ENCODE results near the gene PELI3. TPM values are rescaled to one million over a fixed set of nuclear protein-coding genes. Genes with fewer than 3 reads are reported as not detected.
A peak's percentile ranks its signal among the peaks of the same experiment; 100 is the strongest.

The PELI3 gene
- total RNA-seq, 4 donors from 2014 or later: 20.5 to 43.9 (median 29.9) TPM

GRCh38 chr11:66477263-66478201 is 10.8 kb downstream of the PELI3 start:
- H3K4me3 ChIP-seq: no peak overlapping the region
- peak overlapping the region in 1 of 4 donors; percentile 2 for H3K27ac ChIP-seq
- H3K9me3 ChIP-seq: no peaks in the 10 kb centered on the region
- no peak for ATAC-seq
- no peaks in the 10 kb centered on the region for H3K27me3 ChIP-seq
- peaks cover 0 to 40% of the 10 kb centered on the region in 2 donors for H3K36me3 ChIP-seq
- TF ChIP-seq EP300 (IDR thresholded peaks at IDR 0.05) (no peak), POLR2A (IDR thresholded peaks at IDR 0.05) (no peak), POLR2AphosphoS5 (IDR thresholded peaks at IDR 0.05) (no peak), CTCF (IDR thresholded peaks at IDR 0.05) (no peak)
- WGBS, 2 donors (ENCODE audit: low coverage in 1 of 2): 46 to 90% methylated on average over 2 to 3 of the region's 11 CpGs
- H3K4me1 ChIP-seq: peaks cover 0 to 25% (median 5%) of the 10 kb centered on the region in 3 donors

DNA sequence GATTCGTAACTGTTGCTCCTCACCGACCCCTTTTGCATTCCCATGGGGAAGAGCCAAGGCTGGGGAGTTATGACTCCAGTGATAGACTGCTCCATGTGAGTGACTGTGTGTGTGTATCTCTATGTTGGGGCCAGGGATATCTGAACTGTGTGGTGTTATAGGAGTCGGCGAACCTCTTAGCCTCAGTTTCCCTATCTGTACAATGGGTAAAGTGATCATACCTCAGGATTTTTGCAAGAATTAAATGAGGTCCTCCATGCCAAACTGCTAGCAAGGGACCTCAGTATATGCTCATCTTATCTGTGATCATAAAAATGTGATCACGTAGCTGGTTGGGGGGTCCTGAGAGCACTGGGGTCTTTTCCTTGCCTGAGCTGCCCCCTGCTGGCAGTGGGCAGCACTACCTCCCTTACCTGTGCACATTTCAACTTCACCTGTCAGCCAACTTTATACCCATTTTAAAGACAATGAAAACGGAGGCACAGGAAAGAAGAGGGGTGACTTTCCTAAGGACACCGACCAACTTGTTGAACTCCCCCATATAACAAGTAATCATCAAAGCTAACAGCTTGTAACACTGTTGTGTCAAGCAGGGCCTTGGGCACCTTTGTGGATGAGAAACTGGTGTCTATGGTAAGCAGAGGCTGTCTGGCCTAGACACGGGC is 12.2 kb downstream of the PELI3 start:
- peak overlapping the region; percentile 78 to 96 (median 92) for H3K27ac ChIP-seq
- H3K9me3 ChIP-seq: no peaks in the 10 kb centered on the region
- H3K4me3 ChIP-seq: peak overlapping the region; percentile 61 to 70
- TF ChIP-seq POLR2AphosphoS5 (IDR thresholded peaks at IDR 0.05) (no peak), CTCF (IDR thresholded peaks at IDR 0.05) (peak in 3 of 4 experiments; percentile 40 to 71 (median 51))
- peaks cover 0 to 40% of the 10 kb centered on the region in 2 donors for H3K36me3 ChIP-seq
- H3K4me1 ChIP-seq: peaks cover 0 to 25% (median 5%) of the 10 kb centered on the region in 3 donors
- no peak for ATAC-seq
- no peaks in the 10 kb centered on the region for H3K27me3 ChIP-seq
- WGBS, 2 donors (ENCODE audit: low coverage in 1 of 2): 20 to 35% methylated on average over 3 to 5 of the region's 8 CpGs

DNA sequence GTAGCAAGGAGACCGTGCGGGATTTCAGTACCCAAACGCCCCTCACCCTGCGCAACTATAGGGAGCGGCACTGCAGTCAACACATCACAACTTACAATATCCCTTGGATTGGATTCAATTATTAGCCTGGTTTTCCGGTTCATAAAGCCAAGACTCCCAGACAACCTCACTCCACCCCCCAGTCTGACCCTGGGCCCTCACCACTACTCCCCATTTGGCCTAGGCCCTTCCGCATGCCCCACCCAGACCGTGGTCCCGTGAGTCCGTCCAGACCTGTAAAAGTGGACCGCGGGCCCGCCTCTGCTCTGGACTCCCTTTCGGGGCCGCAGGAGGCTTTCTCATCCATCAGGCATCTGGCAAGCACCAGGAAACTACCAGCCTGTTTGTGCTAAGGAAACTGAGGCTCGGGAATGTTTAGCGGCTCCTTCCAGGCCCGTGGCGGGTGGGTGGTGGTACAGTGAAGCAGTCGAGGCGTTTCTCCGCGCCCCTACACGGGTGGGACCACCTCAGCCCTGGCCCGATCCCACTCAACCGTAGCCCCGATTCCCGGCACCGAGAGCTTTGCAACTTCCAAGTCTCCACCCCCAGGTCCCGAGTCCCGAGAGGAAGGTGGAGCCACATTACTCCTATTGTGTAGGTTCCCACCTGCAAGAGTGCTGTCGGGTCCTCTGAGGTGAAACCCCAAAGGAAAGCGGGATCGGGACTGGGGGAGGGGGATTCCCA is 12.8 kb downstream of the PELI3 start:
- 0% methylated on average over 2 to 7 of the region's 34 CpGs for WGBS, 2 donors (ENCODE audit: low coverage in 1 of 2)
- peaks cover 0 to 25% (median 5%) of the 10 kb centered on the region in 3 donors for H3K4me1 ChIP-seq
- H3K36me3 ChIP-seq: peaks cover 0 to 40% of the 10 kb centered on the region in 2 donors
- ATAC-seq: peak; percentile 54
- no peak for TF ChIP-seq POLR2A (IDR thresholded peaks at IDR 0.05)
- TF ChIP-seq CTCF (IDR thresholded peaks at IDR 0.05): no peak
- no peak for TF ChIP-seq POLR2AphosphoS5 (IDR thresholded peaks at IDR 0.05)
- no peak for TF ChIP-seq EP300 (IDR thresholded peaks at IDR 0.05)
- no peaks in the 10 kb centered on the region for H3K27me3 ChIP-seq
- no peaks in the 10 kb centered on the region for H3K9me3 ChIP-seq
- H3K27ac ChIP-seq: peak overlapping the region; percentile 78 to 96 (median 92)
- peak overlapping the region; percentile 61 to 70 for H3K4me3 ChIP-seq

GRCh38 chr11:66480117-66480938 is 13.6 kb downstream of the PELI3 start, which contains the start of gene DPP3:
Gene DPP3 (plus strand): TSS chr11:66480434. CDS start chr11:66482201, 1,767 bp downstream.
- Histone ChIP-seq H3K27me3 (no peaks in the 10 kb centered on the region), H3K4me1 (peaks cover 0 to 25% (median 5%) of the 10 kb centered on the region in 3 donors), H3K4me3 (peak within 1 kb of the TSS; percentile 61 to 70), H3K36me3 (peaks cover 0 to 40% of the 10 kb centered on the region in 2 donors), H3K9me3 (no peaks in the 10 kb centered on the region), H3K27ac (peak within 1 kb of the TSS; percentile 78 to 96 (median 92))
- ATAC-seq: peak; percentile 97
- 0% methylated on average over 12 to 13 of the region's 62 CpGs for WGBS, 2 donors (ENCODE audit: low coverage in 1 of 2)
- TF ChIP-seq POLR2A (IDR thresholded peaks at IDR 0.05): peak; percentile 90 to 91
- peak; percentile 93 for TF ChIP-seq POLR2AphosphoS5 (IDR thresholded peaks at IDR 0.05)
- no peak for TF ChIP-seq CTCF (IDR thresholded peaks at IDR 0.05)
- no peak for TF ChIP-seq EP300 (IDR thresholded peaks at IDR 0.05)
